HepG2 (cell line): ENCODE results near the gene AP1AR. TPM values are rescaled to one million over a fixed set of nuclear protein-coding genes. Genes with fewer than 3 reads are reported as not detected.

ENCODE experiments used
- AHDC1 ChIP-seq: sonication (generic); formaldehyde crosslinking; IDR thresholded peaks from 2 replicates; pipeline ENCODE4 v1.5.1; 2020; ENCODE audit warnings: mild to moderate bottlenecking, missing genetic modification reagents, borderline replicate concordance
- ATF7 ChIP-seq, 2 experiments: fragments of 450-650 bp in 1 of 2; sonication (generic) in 1 of 2; formaldehyde crosslinking in 1 of 2; IDR thresholded peaks; 2 replicates each; pipeline versions ENCODE4 v1.4.0 to v1.6.1; 2016 to 2020; ENCODE audit warnings: antibody characterized with exemption in 1 of 2, mild to moderate bottlenecking in 1 of 2, missing genetic modification reagents in 1 of 2
- DNMT3B ChIP-seq: conservative IDR thresholded peaks from 2 replicates; pipeline ENCODE4 v1.6.1; 2016; ENCODE audit warnings: missing biosample characterization, control low read depth
- ESRRA ChIP-seq: sonication (generic); formaldehyde crosslinking; IDR thresholded peaks from 2 replicates; pipeline ENCODE4 v1.5.1; 2020; ENCODE audit warnings: mild to moderate bottlenecking, low read depth, missing genetic modification reagents
- FOXP1 ChIP-seq, 2 experiments: fragments of 450-650 bp in 1 of 2; IDR thresholded peaks; 2 replicates each; pipeline ENCODE4 v1.6.1; 2017 to 2018; ENCODE audit warnings: antibody characterized with exemption in 1 of 2
- HNF4A ChIP-seq: sonication (generic); formaldehyde crosslinking; IDR thresholded peaks from 2 replicates; pipeline ENCODE4 v1.4.0; 2020; ENCODE audit warnings: missing genetic modification reagents
- NCOA5 ChIP-seq: sonication (generic); formaldehyde crosslinking; IDR thresholded peaks from 2 replicates; pipeline ENCODE4 v1.4.0; 2020; ENCODE audit warnings: missing genetic modification reagents
- NFATC3 ChIP-seq: sonication (generic); formaldehyde crosslinking; IDR thresholded peaks from 2 replicates; pipeline ENCODE4 v1.5.1; 2020; ENCODE audit warnings: mild to moderate bottlenecking, missing genetic modification reagents
- NR0B2 ChIP-seq: sonication (generic); formaldehyde crosslinking; IDR thresholded peaks from 2 replicates; pipeline ENCODE4 v1.4.0; 2020; ENCODE audit warnings: mild to moderate bottlenecking, missing genetic modification reagents
- RARG ChIP-seq: sonication (generic); formaldehyde crosslinking; IDR thresholded peaks from 2 replicates; pipeline ENCODE4 v1.4.0; 2020; ENCODE audit warnings: low read depth, mild to moderate bottlenecking, missing genetic modification reagents
- RFX3 ChIP-seq: IDR thresholded peaks from 2 replicates; pipeline ENCODE4 v1.6.1; 2016; ENCODE audit warnings: missing biosample characterization, missing genetic modification reagents
- RNF2 ChIP-seq: fragments of 450-650 bp; conservative IDR thresholded peaks from 2 replicates; pipeline ENCODE4 v1.6.1; 2016; ENCODE audit warnings: low read depth
- RXRB ChIP-seq: IDR thresholded peaks from 2 replicates; pipeline ENCODE4 v1.6.1; 2016; ENCODE audit warnings: borderline replicate concordance, missing genetic modification reagents, missing compliant biosample characterization
- TBX2 ChIP-seq: sonication (generic); formaldehyde crosslinking; IDR thresholded peaks from 2 replicates; pipeline ENCODE4 v1.5.0; 2020; ENCODE audit warnings: missing genetic modification reagents, mild to moderate bottlenecking, borderline replicate concordance
- TCF7L2 ChIP-seq: IDR thresholded peaks from 2 replicates; pipeline ENCODE4 v1.6.1; 2011; ENCODE audit warnings: mild to moderate bottlenecking, low read depth, low read length, moderate library complexity
- ZKSCAN8 ChIP-seq: IDR thresholded peaks from 2 replicates; pipeline ENCODE4 v1.6.1; 2016; ENCODE audit warnings: borderline replicate concordance, missing genetic modification reagents, missing compliant biosample characterization
- ZMAT5 ChIP-seq: sonication (generic); formaldehyde crosslinking; IDR thresholded peaks from 2 replicates; pipeline ENCODE4 v1.5.0; 2020; ENCODE audit warnings: mild to moderate bottlenecking, low read depth, missing genetic modification reagents, borderline replicate concordance
- ZNF275 ChIP-seq: sonication (generic); formaldehyde crosslinking; IDR thresholded peaks from 2 replicates; pipeline ENCODE4 v1.8.0; 2022; ENCODE audit warnings: missing genetic modification reagents, mild to moderate bottlenecking, inconsistent platforms, borderline replicate concordance
- ZNF430 ChIP-seq: sonication (generic); formaldehyde crosslinking; IDR thresholded peaks from 2 replicates; pipeline ENCODE4 v1.9.0; 2021; ENCODE audit warnings: mild to moderate bottlenecking, missing genetic modification reagents
- ZNF7 ChIP-seq: IDR thresholded peaks from 2 replicates; pipeline ENCODE4 v1.6.1; 2016; ENCODE audit warnings: missing biosample characterization, missing genetic modification reagents
- ZSCAN12 ChIP-seq: sonication (generic); formaldehyde crosslinking; IDR thresholded peaks from 2 replicates; pipeline ENCODE4 v1.9.0; 2021; ENCODE audit warnings: mild to moderate bottlenecking, missing genetic modification reagents
- ZSCAN29 ChIP-seq: sonication (generic); formaldehyde crosslinking; conservative IDR thresholded peaks from 2 replicates; pipeline ENCODE4 v1.4.0; 2020; ENCODE audit warnings: mild to moderate bottlenecking, missing genetic modification reagents
- polyA plus RNA-seq, 8 experiments: library from polyadenylated mRNA; depleted of rRNA in 3 of 8; stranded (reverse) in 7 of 8; unstranded in 1 of 8; fragments of >200 nt; fragmentation: Illumina TruSeq in 4 of 8; extraction: Trizol in 4 of 8; gene quantifications; 2 replicates each; pipeline versions ENCODE4 v1.2.1 to v1.2.3, GENCODE V29; 2011 to 2016; ENCODE audit warnings: low read depth in 4 of 8, missing spikeins in 1 of 8, mixed read lengths in 1 of 8; ENCODE audit not compliant: insufficient read depth in 1 of 8
- total RNA-seq, 5 experiments: library from RNA; depleted of rRNA; stranded (reverse); fragments of >200 nt; fragmentation: Illumina TruSeq; extraction: Trizol; gene quantifications; 2 replicates each; pipeline ENCODE4 v1.2.3, GENCODE V29; 2016; ENCODE audit warnings: low read depth in 1 of 5

The AP1AR gene
- total and polyA plus RNA-seq, 2 of the 13 experiments (the other 11 are each of a cell fraction or from before 2014, with no cell fraction given): 24.9 to 39.9 TPM

GRCh38 chr4:112231779-112232713 lies at the start of gene AP1AR (continued):
- TF ChIP-seq ZNF430 (CRISPR knock-in tag): 0 out of 2 replicates have a peak, but pooled peaks have one; percentile 25
- TF ChIP-seq RFX3: no peak
- TF ChIP-seq NCOA5 (CRISPR knock-in tag): no peak
- no peak; the same call in none of the 2 replicates for TF ChIP-seq AHDC1 (CRISPR knock-in tag)
- TF ChIP-seq TBX2 (CRISPR knock-in tag): peak; percentile 72
- no peak for TF ChIP-seq ZMAT5
- TF ChIP-seq RNF2: peak; percentile 78
- no peak for TF ChIP-seq HNF4A (CRISPR knock-in tag)
- TF ChIP-seq ZSCAN12 (CRISPR knock-in tag): 0 out of 2 replicates have a peak, but pooled peaks have one; percentile 75
- no peak for TF ChIP-seq TCF7L2
- TF ChIP-seq DNMT3B (CRISPR knock-in tag): no peak; the same call in 1 of the 2 replicates
- TF ChIP-seq NR0B2 (CRISPR knock-in tag): no peak; the same call in 1 of the 2 replicates
- peak; percentile 70; the same call in 1 of the 2 replicates for TF ChIP-seq ZSCAN29 (CRISPR knock-in tag)
- 0 out of 2 replicates have a peak, but pooled peaks have one; percentile 45 for TF ChIP-seq ESRRA
- no peak for TF ChIP-seq FOXP1 (IDR thresholded peaks at IDR 0.05)
- no peak for TF ChIP-seq FOXP1 (CRISPR knock-in tag; IDR thresholded peaks at IDR 0.05)
- TF ChIP-seq ZNF275 (CRISPR knock-in tag): no peak
- no peak; the same call in 1 of the 2 replicates for TF ChIP-seq RARG (CRISPR knock-in tag)
- no peak for TF ChIP-seq ZKSCAN8
- no peak for TF ChIP-seq ATF7 (IDR thresholded peaks at IDR 0.05)
- TF ChIP-seq ATF7 (CRISPR knock-in tag; IDR thresholded peaks at IDR 0.05): no peak
- no peak for TF ChIP-seq NFATC3 (CRISPR knock-in tag)
- no peak for TF ChIP-seq ZNF7
- no peak; the same call in 1 of the 2 replicates for TF ChIP-seq RXRB (CRISPR knock-in tag)
